GM18868 (cell line): ENCODE data around the gene GAPDH.
A peak's percentile ranks its signal among the peaks of the same experiment; 100 is the strongest.
"Not testable (repeated sequence)": the region's sequence is repeated elsewhere in the genome, so short reads cannot be mapped to it uniquely, and the experiment has no call there.

Source experiments
- ATAC-seq: cut with Tn5 transposase; IDR thresholded peaks from one replicate; pipeline ENCODE4 v1.9.1; 2021; ENCODE audit warnings: mild to moderate bottlenecking, moderate library complexity; ENCODE audit not compliant: unreplicated experiment

The GAPDH gene

GRCh38 chr12:6533923-6534694 lies at the start of gene GAPDH:
GAPDH (plus strand) TSS chr12:6534517; CDS start chr12:6534833, 316 bp downstream.
- ATAC-seq, result peak; percentile 48

GRCh38 chr12:6488240-6488639 lies 46.1 kb upstream of the GAPDH start:
- no peak for ATAC-seq

- ATAC-seq, result no peak
Measured at GRCh38 chr12:6489449-6489848, 44.9 kb upstream of the GAPDH start.

- not testable (repeated sequence) for ATAC-seq
Measured at GRCh38 chr12:6490673-6491072, 43.6 kb upstream of the GAPDH start.

- ATAC-seq, result peak; percentile 81
Measured at GRCh38 chr12:6492838-6493496, 41.4 kb upstream of the GAPDH start, which contains the start of gene MRPL51. MRPL51 (minus strand) TSS chr12:6493262; CDS start chr12:6493136, 126 bp downstream.

- ATAC-seq, result peak; percentile 77
Measured at GRCh38 chr12:6493497-6494257, 40.6 kb upstream of the GAPDH start, which contains the start of gene NCAPD2. NCAPD2 (plus strand) TSS chr12:6494102; CDS start chr12:6495099, 997 bp downstream.

- ATAC-seq, result peak; percentile 30
Measured at GRCh38 chr12:6494258-6494743, 40.0 kb upstream of the GAPDH start.

GRCh38 chr12:6494968-6495367 lies 39.3 kb upstream of the GAPDH start:
- ATAC-seq, result no peak

- not testable (repeated sequence) for ATAC-seq
Measured at GRCh38 chr12:6497291-6497690, 37.0 kb upstream of the GAPDH start.

- ATAC-seq, result no peak
Measured at GRCh38 chr12:6500466-6500865, 33.9 kb upstream of the GAPDH start.

GRCh38 chr12:6507102-6507998 lies 27.0 kb upstream of the GAPDH start:
- no peak for ATAC-seq

GRCh38 chr12:6508087-6508486 lies 26.2 kb upstream of the GAPDH start:
- ATAC-seq, result no peak

- no peak for ATAC-seq
Measured at GRCh38 chr12:6520186-6520585, 14.1 kb upstream of the GAPDH start.

- no peak for ATAC-seq
Measured at GRCh38 chr12:6522193-6522592, 12.1 kb upstream of the GAPDH start.

GRCh38 chr12:6523708-6524107 lies 10.6 kb upstream of the GAPDH start:
- no peak for ATAC-seq

GRCh38 chr12:6524648-6525047 lies 9.7 kb upstream of the GAPDH start:
- ATAC-seq, result no peak

- ATAC-seq, result no peak
Measured at GRCh38 chr12:6526201-6526600, 8.1 kb upstream of the GAPDH start.

GRCh38 chr12:6526766-6527525 lies 7.4 kb upstream of the GAPDH start:
- ATAC-seq, result no peak

GRCh38 chr12:6527711-6528110 lies 6.6 kb upstream of the GAPDH start:
- no peak for ATAC-seq
